HG03175 (cell line): ENCODE results near the gene ATOX1.
"Not testable (repeated sequence)": the region's sequence is repeated elsewhere in the genome, so short reads cannot be mapped to it uniquely, and the experiment has no call there.

Experiments used
- ATAC-seq: cut with Tn5 transposase; IDR thresholded peaks from one replicate; pipeline ENCODE4 v1.9.1; 2021; ENCODE audit warnings: mild to moderate bottlenecking, moderate library complexity; ENCODE audit not compliant: unreplicated experiment

Gene ATOX1

GRCh38 chr5:151758430-151759241 is at the start of gene ATOX1:
TSS of gene ATOX1 (minus strand) at chr5:151758631. CDS start at chr5:151758551, 80 bp downstream.
- ATAC-seq, result peak; percentile 95

- no peak for ATAC-seq
Measured at GRCh38 chr5:151805414-151806223, 47.2 kb upstream of the ATOX1 start.

GRCh38 chr5:151800532-151800931 is 42.1 kb upstream of the ATOX1 start:
- no peak for ATAC-seq

- no peak for ATAC-seq
Measured at GRCh38 chr5:151799407-151799806, 41.0 kb upstream of the ATOX1 start.

- ATAC-seq, result no peak
Measured at GRCh38 chr5:151798674-151799073, 40.2 kb upstream of the ATOX1 start.

- ATAC-seq, result no peak
Measured at GRCh38 chr5:151795426-151795825, 37.0 kb upstream of the ATOX1 start.

GRCh38 chr5:151793358-151793757 is 34.9 kb upstream of the ATOX1 start:
- ATAC-seq, result no peak

- no peak for ATAC-seq
Measured at GRCh38 chr5:151787817-151788216, 29.4 kb upstream of the ATOX1 start.

- no peak for ATAC-seq
Measured at GRCh38 chr5:151786468-151786867, 28.0 kb upstream of the ATOX1 start.

GRCh38 chr5:151784141-151784540 is 25.7 kb upstream of the ATOX1 start:
- ATAC-seq, result no peak

- not testable (repeated sequence) for ATAC-seq
Measured at GRCh38 chr5:151783664-151784063, 25.2 kb upstream of the ATOX1 start.

GRCh38 chr5:151781201-151781600 is 22.8 kb upstream of the ATOX1 start:
- no peak for ATAC-seq

GRCh38 chr5:151780348-151780747 is 21.9 kb upstream of the ATOX1 start:
- no peak for ATAC-seq

GRCh38 chr5:151779531-151780125 is 21.2 kb upstream of the ATOX1 start:
- no peak for ATAC-seq

- ATAC-seq, result no peak
Measured at GRCh38 chr5:151775025-151775606, 16.7 kb upstream of the ATOX1 start.

- no peak for ATAC-seq
Measured at GRCh38 chr5:151773951-151774350, 15.5 kb upstream of the ATOX1 start.

GRCh38 chr5:151772846-151773561 is 14.6 kb upstream of the ATOX1 start:
- ATAC-seq, result no peak

- ATAC-seq, result peak; percentile 4
Measured at GRCh38 chr5:151772029-151772845, 13.8 kb upstream of the ATOX1 start.

GRCh38 chr5:151771259-151772028 is 13.0 kb upstream of the ATOX1 start, which contains the start of gene G3BP1:
TSS of gene G3BP1 (plus strand) at chr5:151771954. CDS start at chr5:151786621, 14,667 bp downstream.
- peak; percentile 79 for ATAC-seq
